Activated CD8-positive, alpha-beta T cell treated with anti-CD3 and anti-CD28 coated beads for 36 hours (primary cell): ENCODE measurements around the gene ITGA1. TPM values are rescaled to one million over a fixed set of nuclear protein-coding genes. Genes with fewer than 3 reads are reported as not detected.

ENCODE experiments used
- ATAC-seq: fragments of 200-7000 bp; cut with Tn5 transposase; one replicate; pipeline ENCODE4 v1.10.0; 2021; ENCODE audit warnings: mild to moderate bottlenecking, moderate library complexity
- CTCF ChIA-PET: fragments of 350-600 bp; sonication (Branson Sonifier 250); formaldehyde crosslinking; loops from one replicate; lab custom pipeline; 2021; ENCODE audit warnings: antibody characterized with exemption; lab: Charles Lee
- POLR2A ChIA-PET: fragments of 350-600 bp; sonication (Branson Sonifier 250); formaldehyde crosslinking; loops from one replicate; lab custom pipeline; 2021; ENCODE audit warnings: antibody characterized with exemption; lab: Charles Lee
- DNase-seq: peaks from one replicate; pipeline ENCODE4 v3.0.0-alpha.2; 2020
- H3K27ac Mint-ChIP-seq: one replicate; pipeline ENCODE4 v1.8.0; 2021; ENCODE audit warnings: mild to moderate bottlenecking, mixed read lengths
- H3K27me3 Mint-ChIP-seq: one replicate; pipeline ENCODE4 v1.8.0; 2021; ENCODE audit warnings: mixed read lengths
- H3K36me3 Mint-ChIP-seq: one replicate; pipeline ENCODE4 v1.8.0; 2021; ENCODE audit warnings: low read depth, mixed read lengths
- H3K4me1 Mint-ChIP-seq: one replicate; pipeline ENCODE4 v1.8.0; 2021; ENCODE audit warnings: low read depth, mixed read lengths
- H3K4me3 Mint-ChIP-seq: one replicate; pipeline ENCODE4 v1.8.0; 2021; ENCODE audit warnings: mild to moderate bottlenecking, moderate library complexity, mixed read lengths
- H3K9me3 Mint-ChIP-seq: one replicate; pipeline ENCODE4 v1.8.0; 2021; ENCODE audit warnings: mixed read lengths
- intact Hi-C: fragments of 100-400 bp; cut with micrococcal nuclease; formaldehyde crosslinking; loops from one replicate; pipeline ENCODE4 v1.10.0; 2022
- total RNA-seq, 2 experiments: library from RNA; stranded (reverse); gene quantifications; one replicate each; pipeline ENCODE4 v1.2.3, GENCODE V29; 2021
- TF ChIP-seq, protein P1 (sequence below): fragments of 200-600 bp; IDR thresholded peaks from one replicate; pipeline ENCODE4 v1.8.0; 2022; ENCODE audit warnings: antibody characterized with exemption, mild to moderate bottlenecking

Gene ITGA1
- total RNA-seq, 2 experiments from 2014 or later: 5.1 to 6.0 TPM

DNA sequence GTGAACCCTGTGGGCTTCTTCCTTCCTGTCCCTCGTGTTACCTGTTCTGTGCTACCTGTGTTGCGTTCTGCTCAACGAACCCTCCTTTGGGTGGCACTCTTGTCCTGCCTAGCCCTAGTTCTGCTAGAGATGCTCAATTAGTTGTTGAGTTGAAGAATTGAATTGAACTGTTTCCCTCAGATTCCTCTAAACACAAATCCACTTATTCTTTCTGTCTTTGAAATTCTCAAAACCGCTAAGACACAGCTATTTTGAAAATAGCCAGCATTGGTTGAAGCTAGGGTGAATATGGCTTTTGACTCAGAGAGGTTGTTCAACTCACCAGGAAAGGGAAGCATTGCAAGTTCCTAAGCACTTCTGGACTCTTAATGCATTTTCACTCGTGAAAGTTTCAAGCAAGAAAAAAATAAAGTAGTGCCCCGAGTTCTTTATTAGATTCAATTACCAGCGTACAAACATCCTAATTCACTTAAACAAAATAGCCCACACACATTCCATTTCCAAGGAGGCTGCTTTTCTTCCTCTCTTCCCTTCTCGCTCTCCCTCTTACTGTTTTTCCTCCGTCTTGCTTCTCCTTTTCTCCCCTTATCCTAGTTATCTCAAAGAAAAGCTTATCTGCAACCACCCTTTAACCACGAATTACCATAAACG, 642 bp upstream of the ITGA1 start:
- TF ChIP-seq, protein P1, sequence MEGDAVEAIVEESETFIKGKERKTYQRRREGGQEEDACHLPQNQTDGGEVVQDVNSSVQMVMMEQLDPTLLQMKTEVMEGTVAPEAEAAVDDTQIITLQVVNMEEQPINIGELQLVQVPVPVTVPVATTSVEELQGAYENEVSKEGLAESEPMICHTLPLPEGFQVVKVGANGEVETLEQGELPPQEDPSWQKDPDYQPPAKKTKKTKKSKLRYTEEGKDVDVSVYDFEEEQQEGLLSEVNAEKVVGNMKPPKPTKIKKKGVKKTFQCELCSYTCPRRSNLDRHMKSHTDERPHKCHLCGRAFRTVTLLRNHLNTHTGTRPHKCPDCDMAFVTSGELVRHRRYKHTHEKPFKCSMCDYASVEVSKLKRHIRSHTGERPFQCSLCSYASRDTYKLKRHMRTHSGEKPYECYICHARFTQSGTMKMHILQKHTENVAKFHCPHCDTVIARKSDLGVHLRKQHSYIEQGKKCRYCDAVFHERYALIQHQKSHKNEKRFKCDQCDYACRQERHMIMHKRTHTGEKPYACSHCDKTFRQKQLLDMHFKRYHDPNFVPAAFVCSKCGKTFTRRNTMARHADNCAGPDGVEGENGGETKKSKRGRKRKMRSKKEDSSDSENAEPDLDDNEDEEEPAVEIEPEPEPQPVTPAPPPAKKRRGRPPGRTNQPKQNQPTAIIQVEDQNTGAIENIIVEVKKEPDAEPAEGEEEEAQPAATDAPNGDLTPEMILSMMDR: no peak
- intact Hi-C loops: loop anchor here (5.0 to 10.0 kb wide), 4 partner anchors 45 to 308 kb away; no protein-coding TSS in a partner anchor
- H3K27ac Mint-ChIP-seq: peak overlapping the region; percentile 87
- DNase-seq: peak; percentile 51
- ATAC-seq: peak; percentile 32
- H3K27me3 Mint-ChIP-seq: no peaks in the 10 kb centered on the region
- H3K9me3 Mint-ChIP-seq: no peaks in the 10 kb centered on the region
- peaks cover 9% of the 10 kb centered on the region for H3K36me3 Mint-ChIP-seq
- POLR2A ChIA-PET: interaction anchor here (0.8 to 1.6 kb wide), 6 partner anchors 12 to 94 kb away, joined by 3 to 7 read pairs (median 4); no protein-coding TSS in a partner anchor
- H3K4me3 Mint-ChIP-seq: peak overlapping the region; percentile 87
- peaks cover 44% of the 10 kb centered on the region for H3K4me1 Mint-ChIP-seq
- CTCF ChIA-PET: interaction anchor here (0.7 to 2.4 kb wide), 12 partner anchors 10 to 131 kb away, joined by 3 to 14 read pairs (median 4); no protein-coding TSS in a partner anchor

DNA sequence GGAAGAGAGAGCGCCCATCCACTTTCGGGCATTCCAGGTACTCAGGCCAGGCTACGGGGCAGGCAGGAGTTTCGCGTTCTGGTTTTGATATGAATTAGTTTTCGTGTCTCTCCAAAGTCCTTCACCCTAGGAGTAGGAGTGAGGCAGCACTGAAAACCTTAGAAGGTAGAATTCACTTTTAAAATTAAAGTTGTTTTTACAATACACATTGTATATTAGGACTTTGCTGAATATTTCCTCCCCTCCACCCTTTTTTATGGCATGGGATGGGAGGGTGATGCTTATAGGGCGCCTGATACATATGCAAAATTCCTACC, 747 bp downstream of the ITGA1 start:
- ATAC-seq: no peak
- POLR2A ChIA-PET: interaction anchor here (1.5 kb wide), 1 partner anchor 11 kb away, joined by 5 read pairs; no protein-coding TSS in a partner anchor
- CTCF ChIA-PET: interaction anchor here (0.7 to 2.4 kb wide), 12 partner anchors 8 to 129 kb away, joined by 3 to 14 read pairs (median 4); no protein-coding TSS in a partner anchor
- TF ChIP-seq, protein P1: no peak
- no peak for DNase-seq
- H3K4me1 Mint-ChIP-seq: peaks cover 47% of the 10 kb centered on the region
- H3K4me3 Mint-ChIP-seq: peak overlapping the region; percentile 87
- H3K9me3 Mint-ChIP-seq: no peaks in the 10 kb centered on the region
- no peaks in the 10 kb centered on the region for H3K27me3 Mint-ChIP-seq
- H3K27ac Mint-ChIP-seq: peak overlapping the region; percentile 54
- intact Hi-C loops: loop anchor here (5.0 to 10.0 kb wide), 4 partner anchors 46 to 306 kb away; no protein-coding TSS in a partner anchor
- peaks cover 10% of the 10 kb centered on the region for H3K36me3 Mint-ChIP-seq

DNA sequence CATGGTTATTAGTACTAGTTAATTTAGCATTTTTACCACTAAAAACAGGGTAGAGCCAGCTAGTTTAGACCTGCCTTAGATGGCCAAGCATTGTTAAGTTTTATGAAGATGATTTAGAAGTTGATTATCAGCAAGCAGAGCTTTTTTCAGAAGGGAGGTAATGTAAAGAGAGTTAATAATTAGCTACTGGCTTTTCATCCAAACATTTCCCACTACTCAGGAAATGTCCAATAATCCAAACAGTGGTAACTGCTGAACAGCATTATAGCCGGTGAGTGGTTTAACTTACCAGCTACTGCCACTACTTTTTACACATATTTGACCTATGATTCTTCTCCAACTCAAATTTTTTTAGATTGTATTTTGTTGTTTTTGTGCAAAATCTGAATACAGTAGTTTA, 1.7 kb downstream of the ITGA1 start:
- TF ChIP-seq, protein P1: no peak
- Mint-ChIP-seq H3K36me3 (peaks cover 10% of the 10 kb centered on the region), H3K27ac (peak overlapping the region; percentile 17), H3K9me3 (no peaks in the 10 kb centered on the region), H3K4me3 (peak overlapping the region; percentile 87), H3K4me1 (peaks cover 45% of the 10 kb centered on the region), H3K27me3 (no peaks in the 10 kb centered on the region)
- intact Hi-C loops: loop anchor here (5.0 to 10.0 kb wide), 4 partner anchors 47 to 305 kb away; no protein-coding TSS in a partner anchor
- ATAC-seq (no peak), DNase-seq (no peak)
- CTCF ChIA-PET: interaction anchor here (0.9 to 1.7 kb wide), 4 partner anchors 10 to 300 kb away, joined by 3 to 9 read pairs (median 4); no protein-coding TSS in a partner anchor
- POLR2A ChIA-PET: interaction anchor here (3.0 kb wide), 1 partner anchor 10 kb away, joined by 16 read pairs; no protein-coding TSS in a partner anchor

DNA sequence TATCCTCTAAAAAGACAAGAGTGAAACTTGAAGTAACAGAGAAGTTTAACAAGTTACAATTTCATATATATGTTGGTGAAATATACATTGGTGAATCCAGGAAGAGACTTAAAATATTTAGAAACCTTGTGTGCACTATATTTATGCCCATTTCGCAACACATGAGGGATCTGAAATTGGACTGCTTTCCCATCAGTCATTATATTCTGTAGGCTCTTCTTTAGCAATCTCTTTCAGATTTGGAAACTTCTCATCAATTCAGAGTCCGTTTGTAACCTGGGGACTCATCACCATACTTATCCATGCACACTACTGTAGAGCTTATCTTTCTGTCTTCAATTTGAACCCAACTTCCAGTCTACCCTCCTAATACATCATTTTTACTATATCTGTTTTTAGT, 2.1 kb downstream of the ITGA1 start:
- H3K36me3 Mint-ChIP-seq: peaks cover 10% of the 10 kb centered on the region
- POLR2A ChIA-PET: interaction anchor here (3.0 kb wide), 1 partner anchor 10 kb away, joined by 16 read pairs; no protein-coding TSS in a partner anchor
- DNase-seq (no peak), ATAC-seq (no peak)
- CTCF ChIA-PET: interaction anchor here (1.2 to 1.7 kb wide), 3 partner anchors 9 to 300 kb away, joined by 3 to 9 read pairs (median 4); no protein-coding TSS in a partner anchor
- no peaks in the 10 kb centered on the region for H3K9me3 Mint-ChIP-seq
- intact Hi-C loops: loop anchor here (5.0 to 10.0 kb wide), 4 partner anchors 48 to 305 kb away; no protein-coding TSS in a partner anchor
- peaks cover 45% of the 10 kb centered on the region for H3K4me1 Mint-ChIP-seq
- TF ChIP-seq, protein P1: no peak
- no peak overlapping the region for H3K27ac Mint-ChIP-seq
- H3K27me3 Mint-ChIP-seq: no peaks in the 10 kb centered on the region
- H3K4me3 Mint-ChIP-seq: peak overlapping the region; percentile 87
